A673 (cell line): ENCODE data around the gene FCAR.
"Not testable (repeated sequence)": the region's sequence is repeated elsewhere in the genome, so short reads cannot be mapped to it uniquely, and the experiment has no call there.

Source experiments
- EZH2 ChIP-seq: fragments of 200-600 bp; sonication (generic); IDR thresholded peaks from 2 replicates; pipeline ENCODE4 v1.6.1; 2017; ENCODE audit warnings: borderline replicate concordance, low read depth, mild to moderate bottlenecking, mixed read lengths, antibody characterized with exemption, low read length; ENCODE audit not compliant: poor library complexity, severe bottlenecking
- TF ChIP-seq, protein P1 (sequence below): fragments of 300-800, 200-600 bp; sonication (generic); conservative IDR thresholded peaks from 2 replicates; pipeline ENCODE4 v1.5.1; 2017; ENCODE audit warnings: low read depth, mild to moderate bottlenecking, antibody characterized with exemption, low read length, moderate library complexity, mixed read lengths

DNA sequence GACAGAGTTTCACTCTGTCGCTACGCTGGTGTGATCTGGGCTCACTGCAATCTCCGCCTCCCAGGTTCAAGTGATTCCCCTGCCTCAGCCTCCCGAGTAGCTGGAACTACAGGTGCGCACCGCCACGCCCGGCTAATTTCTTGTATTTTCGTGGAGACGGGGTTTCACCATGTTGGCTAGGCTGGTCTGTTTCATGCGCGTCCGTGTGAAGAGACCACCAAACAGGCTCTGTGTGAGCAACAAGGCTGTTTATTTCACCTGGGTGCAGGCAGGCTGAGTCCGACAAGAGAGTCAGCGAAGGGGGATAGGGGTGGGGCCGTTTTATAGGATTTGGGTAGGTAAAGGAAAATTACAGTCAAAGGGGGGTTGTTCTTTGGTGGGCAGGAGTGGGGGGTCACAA is 20.1 kb downstream of the FCAR start:
- TF ChIP-seq, protein P1, sequence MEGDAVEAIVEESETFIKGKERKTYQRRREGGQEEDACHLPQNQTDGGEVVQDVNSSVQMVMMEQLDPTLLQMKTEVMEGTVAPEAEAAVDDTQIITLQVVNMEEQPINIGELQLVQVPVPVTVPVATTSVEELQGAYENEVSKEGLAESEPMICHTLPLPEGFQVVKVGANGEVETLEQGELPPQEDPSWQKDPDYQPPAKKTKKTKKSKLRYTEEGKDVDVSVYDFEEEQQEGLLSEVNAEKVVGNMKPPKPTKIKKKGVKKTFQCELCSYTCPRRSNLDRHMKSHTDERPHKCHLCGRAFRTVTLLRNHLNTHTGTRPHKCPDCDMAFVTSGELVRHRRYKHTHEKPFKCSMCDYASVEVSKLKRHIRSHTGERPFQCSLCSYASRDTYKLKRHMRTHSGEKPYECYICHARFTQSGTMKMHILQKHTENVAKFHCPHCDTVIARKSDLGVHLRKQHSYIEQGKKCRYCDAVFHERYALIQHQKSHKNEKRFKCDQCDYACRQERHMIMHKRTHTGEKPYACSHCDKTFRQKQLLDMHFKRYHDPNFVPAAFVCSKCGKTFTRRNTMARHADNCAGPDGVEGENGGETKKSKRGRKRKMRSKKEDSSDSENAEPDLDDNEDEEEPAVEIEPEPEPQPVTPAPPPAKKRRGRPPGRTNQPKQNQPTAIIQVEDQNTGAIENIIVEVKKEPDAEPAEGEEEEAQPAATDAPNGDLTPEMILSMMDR, result not testable (repeated sequence)
- not testable (repeated sequence) for TF ChIP-seq EZH2
